ENCODE measurements around the gene FBLN2.

DNA sequence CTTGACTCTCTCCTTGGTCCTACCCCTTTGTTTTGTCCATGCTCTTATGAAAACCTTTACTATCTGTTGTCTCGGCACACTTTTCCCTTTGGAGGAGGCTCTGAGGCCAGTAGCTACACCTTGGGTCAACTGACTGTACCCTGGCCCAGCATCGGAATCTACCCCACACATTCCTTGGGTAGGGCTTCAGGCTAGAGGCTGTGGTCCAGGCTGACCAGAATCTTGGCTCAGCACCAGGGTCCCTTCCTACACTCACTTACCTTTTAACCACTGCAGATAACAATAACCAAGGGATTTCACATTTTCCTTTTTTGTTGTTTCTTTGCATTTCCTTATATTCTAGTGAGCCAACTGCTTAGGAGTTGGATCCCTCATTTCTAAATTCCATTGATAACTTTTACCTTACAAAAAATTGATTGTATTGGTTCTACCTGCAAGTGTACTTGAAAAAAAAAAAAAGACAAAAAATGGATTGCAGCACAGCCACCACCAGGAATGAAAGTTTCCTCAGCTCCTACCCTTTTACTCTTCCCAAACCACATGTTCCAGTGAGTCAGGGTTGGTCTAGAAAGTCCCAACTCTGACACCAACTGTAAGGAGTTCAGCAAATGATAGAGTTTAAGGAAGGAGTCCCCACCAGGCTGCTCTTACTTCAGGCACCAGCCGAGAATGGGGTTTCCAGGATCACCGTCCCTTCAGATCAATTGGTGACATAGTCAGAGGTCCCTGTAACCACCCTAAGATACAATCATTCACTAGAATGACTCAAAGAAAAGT is 95.6 kb downstream of the FBLN2 start:
- TF ChIP-seq CTCF (IDR thresholded peaks at IDR 0.05; ENCODE audit: low read depth, low read length, missing input control), result no peak
- TF ChIP-seq ZBTB33 (IDR thresholded peaks at IDR 0.05), result no peak
- TF ChIP-seq GABPA (IDR thresholded peaks at IDR 0.05 in 1 of 2, conservative IDR thresholded peaks at IDR 0.05 in 1 of 2), result no peak
- no peak for TF ChIP-seq RXRA (IDR thresholded peaks at IDR 0.05)
- TF ChIP-seq JUND (IDR thresholded peaks at IDR 0.05), result no peak
- TF ChIP-seq, protein P1, sequence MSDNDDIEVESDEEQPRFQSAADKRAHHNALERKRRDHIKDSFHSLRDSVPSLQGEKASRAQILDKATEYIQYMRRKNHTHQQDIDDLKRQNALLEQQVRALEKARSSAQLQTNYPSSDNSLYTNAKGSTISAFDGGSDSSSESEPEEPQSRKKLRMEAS (IDR thresholded peaks at IDR 0.05), result no peak
- TF ChIP-seq RAD21 (IDR thresholded peaks at IDR 0.05), result no peak
- no peak for TF ChIP-seq YY1 (IDR thresholded peaks at IDR 0.05)
